HG02571 (cell line): ENCODE measurements around the gene FRY.
A peak's percentile ranks its signal among the peaks of the same experiment; 100 is the strongest.

Experiments used
- ATAC-seq: cut with Tn5 transposase; IDR thresholded peaks from one replicate; pipeline ENCODE4 v1.9.1; 2021; ENCODE audit warnings: mild to moderate bottlenecking, moderate library complexity; ENCODE audit not compliant: unreplicated experiment

The FRY gene

GRCh38 chr13:32284927-32285632, 253.5 kb downstream of the FRY start:
- no peak for ATAC-seq

GRCh38 chr13:32285633-32285965, 254.0 kb downstream of the FRY start:
- no peak for ATAC-seq

DNA sequence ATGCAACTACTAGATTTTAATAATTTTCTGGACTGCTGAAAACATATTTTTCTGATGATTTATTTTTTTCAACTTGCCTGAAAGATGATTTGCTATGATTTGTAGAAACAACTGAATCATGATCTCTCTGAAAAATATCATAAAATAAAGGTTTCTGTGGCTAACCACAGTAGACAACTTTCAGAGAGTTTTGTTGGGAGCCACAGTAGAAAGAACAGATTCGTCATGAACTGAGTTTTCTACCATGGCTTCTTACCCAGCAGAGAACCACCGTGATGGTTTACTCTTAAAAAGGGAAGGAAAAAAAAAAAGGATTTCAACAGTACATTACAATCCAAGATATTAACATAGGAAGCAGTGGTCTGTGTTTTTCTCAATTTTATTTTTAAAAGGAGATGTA, 265.6 kb downstream of the FRY start:
- no peak for ATAC-seq

GRCh38 chr13:32298695-32299094, 267.1 kb downstream of the FRY start:
- ATAC-seq: no peak

DNA sequence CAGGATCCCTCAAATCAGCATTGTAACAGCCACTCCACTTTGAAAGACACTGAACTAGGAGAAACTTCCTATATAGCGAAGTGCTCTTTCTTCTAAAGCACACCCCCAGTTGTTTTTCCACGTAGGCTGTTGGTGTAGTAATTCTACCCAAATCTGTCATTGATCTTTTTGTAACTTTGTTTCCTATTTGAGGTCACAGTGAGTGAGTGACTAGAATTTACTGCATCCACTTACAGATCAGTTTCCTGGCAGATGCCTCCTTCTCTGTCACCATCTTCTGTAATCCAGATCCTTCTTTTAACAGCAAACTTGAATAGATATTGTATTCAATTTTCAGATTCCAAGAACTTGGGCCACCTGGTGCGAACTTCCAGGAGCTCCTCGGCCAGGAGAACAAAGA, 268.3 kb downstream of the FRY start:
- no peak for ATAC-seq

GRCh38 chr13:32300406-32300805, 268.8 kb downstream of the FRY start:
- ATAC-seq: no peak

- ATAC-seq: no peak
Observed at GRCh38 chr13:32300920-32301319, 269.3 kb downstream of the FRY start.

DNA sequence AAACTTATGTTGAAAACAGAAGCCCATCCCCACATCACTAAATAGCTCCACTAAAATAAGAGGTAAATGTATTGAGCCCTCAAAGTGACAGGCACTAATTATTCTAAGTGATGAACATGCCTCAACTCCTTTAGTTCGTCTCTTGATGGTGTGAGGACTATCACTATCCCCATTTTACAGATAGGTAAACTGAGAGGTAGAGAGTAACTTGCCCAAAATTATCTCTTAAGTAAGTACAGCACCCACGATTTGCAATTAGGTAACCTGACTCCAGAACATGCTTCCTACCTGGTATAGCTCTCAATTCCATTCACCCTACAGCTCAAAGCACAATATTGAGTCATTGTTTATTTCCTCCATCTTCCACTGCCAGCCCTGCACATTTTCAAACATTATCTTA, 270.9 kb downstream of the FRY start:
- no peak for ATAC-seq

GRCh38 chr13:32305646-32306045, 274.1 kb downstream of the FRY start:
- no peak for ATAC-seq

- ATAC-seq: no peak
Observed at GRCh38 chr13:32309312-32310133, 277.9 kb downstream of the FRY start.

- peak; percentile 64 for ATAC-seq
Observed at GRCh38 chr13:32310134-32310706, 278.6 kb downstream of the FRY start.

GRCh38 chr13:32311188-32311897, 279.8 kb downstream of the FRY start:
- ATAC-seq: no peak

GRCh38 chr13:32314271-32315237, 283.0 kb downstream of the FRY start:
- peak; percentile 14 for ATAC-seq

DNA sequence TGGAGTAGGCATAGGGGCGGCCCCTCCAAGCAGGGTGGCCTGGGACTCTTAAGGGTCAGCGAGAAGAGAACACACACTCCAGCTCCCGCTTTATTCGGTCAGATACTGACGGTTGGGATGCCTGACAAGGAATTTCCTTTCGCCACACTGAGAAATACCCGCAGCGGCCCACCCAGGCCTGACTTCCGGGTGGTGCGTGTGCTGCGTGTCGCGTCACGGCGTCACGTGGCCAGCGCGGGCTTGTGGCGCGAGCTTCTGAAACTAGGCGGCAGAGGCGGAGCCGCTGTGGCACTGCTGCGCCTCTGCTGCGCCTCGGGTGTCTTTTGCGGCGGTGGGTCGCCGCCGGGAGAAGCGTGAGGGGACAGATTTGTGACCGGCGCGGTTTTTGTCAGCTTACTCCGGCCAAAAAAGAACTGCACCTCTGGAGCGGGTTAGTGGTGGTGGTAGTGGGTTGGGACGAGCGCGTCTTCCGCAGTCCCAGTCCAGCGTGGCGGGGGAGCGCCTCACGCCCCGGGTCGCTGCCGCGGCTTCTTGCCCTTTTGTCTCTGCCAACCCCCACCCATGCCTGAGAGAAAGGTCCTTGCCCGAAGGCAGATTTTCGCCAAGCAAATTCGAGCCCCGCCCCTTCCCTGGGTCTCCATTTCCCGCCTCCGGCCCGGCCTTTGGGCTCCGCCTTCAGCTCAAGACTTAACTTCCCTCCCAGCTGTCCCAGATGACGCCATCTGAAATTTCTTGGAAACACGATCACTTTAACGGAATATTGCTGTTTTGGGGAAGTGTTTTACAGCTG, 283.9 kb downstream of the FRY start, which contains the start of the genes BRCA2 and ZAR1L:
BRCA2 (plus strand) TSS at position 271 of the 790 bp plus-strand sequence. CDS start 953 bp downstream, outside the sequence.
ZAR1L (minus strand) TSS at position 126 of the 790 bp plus-strand sequence. CDS start 3,438 bp downstream, outside the sequence.
- peak; percentile 94 for ATAC-seq

GRCh38 chr13:32316028-32316339, 284.4 kb downstream of the FRY start:
- peak; percentile 52 for ATAC-seq

DNA sequence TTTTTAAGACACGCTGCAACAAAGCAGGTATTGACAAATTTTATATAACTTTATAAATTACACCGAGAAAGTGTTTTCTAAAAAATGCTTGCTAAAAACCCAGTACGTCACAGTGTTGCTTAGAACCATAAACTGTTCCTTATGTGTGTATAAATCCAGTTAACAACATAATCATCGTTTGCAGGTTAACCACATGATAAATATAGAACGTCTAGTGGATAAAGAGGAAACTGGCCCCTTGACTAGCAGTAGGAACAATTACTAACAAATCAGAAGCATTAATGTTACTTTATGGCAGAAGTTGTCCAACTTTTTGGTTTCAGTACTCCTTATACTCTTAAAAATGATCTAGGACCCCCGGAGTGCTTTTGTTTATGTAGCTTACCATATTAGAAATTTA, 284.9 kb downstream of the FRY start:
- no peak for ATAC-seq

DNA sequence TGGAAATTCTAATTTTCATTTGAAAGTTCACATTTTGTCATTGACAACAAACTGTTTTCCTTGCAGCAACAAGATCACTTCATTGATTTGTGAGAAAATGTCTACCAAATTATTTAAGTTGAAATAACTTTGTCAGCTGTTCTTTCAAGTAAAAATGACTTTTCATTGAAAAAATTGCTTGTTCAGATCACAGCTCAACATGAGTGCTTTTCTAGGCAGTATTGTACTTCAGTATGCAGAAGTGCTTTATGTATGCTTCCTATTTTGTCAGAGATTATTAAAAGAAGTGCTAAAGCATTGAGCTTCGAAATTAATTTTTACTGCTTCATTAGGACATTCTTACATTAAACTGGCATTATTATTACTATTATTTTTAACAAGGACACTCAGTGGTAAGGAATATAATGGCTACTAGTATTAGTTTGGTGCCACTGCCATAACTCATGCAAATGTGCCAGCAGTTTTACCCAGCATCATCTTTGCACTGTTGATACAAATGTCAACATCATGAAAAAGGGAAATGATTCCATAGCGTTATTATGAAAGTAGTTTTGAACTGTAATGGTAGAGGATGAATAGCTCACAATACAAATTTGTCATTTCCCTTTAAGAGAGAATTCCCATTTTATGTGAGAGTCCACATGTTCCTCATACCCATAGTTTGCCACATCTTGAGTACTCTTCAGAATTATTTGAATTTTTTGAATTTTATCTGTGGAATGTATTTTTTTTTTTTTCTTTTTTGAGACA, 286.3 kb downstream of the FRY start:
- no peak for ATAC-seq

DNA sequence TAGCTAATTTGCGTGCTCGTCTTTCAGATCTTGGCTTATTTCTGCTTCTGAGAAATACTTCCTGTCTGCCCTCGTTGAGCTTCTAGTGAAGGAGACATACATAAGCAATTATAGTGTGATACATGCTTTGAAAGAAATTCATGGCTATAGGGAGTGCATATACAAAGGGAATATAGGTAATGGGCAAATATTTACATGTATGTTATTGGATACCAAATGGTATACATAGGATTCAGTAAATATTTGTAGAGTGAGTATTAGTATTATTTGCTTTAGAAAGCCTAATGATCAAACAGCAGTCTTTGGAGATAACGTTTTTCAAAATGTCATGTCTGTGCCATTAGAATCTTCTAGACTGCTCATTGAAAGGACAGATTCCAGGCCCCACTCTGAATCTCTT, 289.0 kb downstream of the FRY start:
- ATAC-seq: no peak

- ATAC-seq: no peak
Observed at GRCh38 chr13:32323912-32324311, 292.3 kb downstream of the FRY start.
